Fibroblast of gingiva (primary cell): Measurements from ENCODE around the gene FLNC.
A peak's percentile ranks its signal among the peaks of the same experiment; 100 is the strongest.

ENCODE experiments used
- DNase-seq: peaks from one replicate; pipeline ENCODE4 v3.0.0-alpha.2; 2011; ENCODE audit warnings: low read depth

The FLNC gene

GRCh38 chr7:128891110-128891941 is 61.1 kb downstream of the FLNC start:
- no peak for DNase-seq

- no peak for DNase-seq
Measured at GRCh38 chr7:128891942-128892269, 61.7 kb downstream of the FLNC start.

GRCh38 chr7:128892521-128893250 is 62.5 kb downstream of the FLNC start:
- no peak for DNase-seq

GRCh38 chr7:128893251-128894100 is 63.3 kb downstream of the FLNC start:
- DNase-seq = no peak

GRCh38 chr7:128894101-128894440 is 63.9 kb downstream of the FLNC start:
- DNase-seq = no peak

- DNase-seq = no peak
Measured at GRCh38 chr7:128895320-128895719, 65.1 kb downstream of the FLNC start.

GRCh38 chr7:128899392-128899791 is 69.2 kb downstream of the FLNC start:
- no peak for DNase-seq

GRCh38 chr7:128900237-128900636 is 70.0 kb downstream of the FLNC start:
- DNase-seq = no peak

GRCh38 chr7:128902761-128903585 is 72.8 kb downstream of the FLNC start:
- DNase-seq = no peak

GRCh38 chr7:128903621-128904361 is 73.6 kb downstream of the FLNC start:
- DNase-seq = no peak

GRCh38 chr7:128904381-128905197 is 74.4 kb downstream of the FLNC start:
- peak; percentile 27 for DNase-seq

GRCh38 chr7:128906001-128906765 is 76.0 kb downstream of the FLNC start:
- DNase-seq = no peak

- DNase-seq = no peak
Measured at GRCh38 chr7:128906766-128907559, 76.8 kb downstream of the FLNC start.
